Measurements from ENCODE around the gene MCIDAS. TPM values are rescaled to one million over a fixed set of nuclear protein-coding genes. Genes with fewer than 3 reads are reported as not detected.

Gene MCIDAS
- total RNA-seq, 1 donor from 2014 or later: not detected

DNA sequence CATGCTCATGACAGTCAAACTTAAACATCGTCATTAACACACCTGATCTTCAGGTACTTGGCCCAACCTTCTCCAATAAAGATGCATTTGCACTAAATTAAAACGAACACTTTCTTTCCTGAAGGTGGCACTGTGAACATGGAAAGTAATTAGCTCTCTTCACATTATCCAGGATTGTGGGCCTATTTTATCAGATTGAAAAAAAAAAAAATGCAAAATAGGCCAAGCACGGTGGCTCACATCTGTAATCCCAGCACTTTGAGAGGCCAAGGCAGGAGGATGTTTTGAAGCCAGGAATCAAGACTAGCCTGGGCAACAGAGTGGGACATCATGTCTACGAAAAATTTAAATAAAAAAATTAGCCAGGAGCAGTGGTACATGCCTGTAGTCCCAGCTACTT, 39.7 kb downstream of the MCIDAS start:
- Mint-ChIP-seq H3K27ac (ENCODE audit: unreplicated experiment) (no peak overlapping the region), H3K27me3 (ENCODE audit: unreplicated experiment) (no peaks in the 10 kb centered on the region), H3K9me3 (ENCODE audit: unreplicated experiment) (peaks cover 2% of the 10 kb centered on the region), H3K4me1 (ENCODE audit: low read depth, unreplicated experiment) (no peaks in the 10 kb centered on the region), H3K36me3 (ENCODE audit: unreplicated experiment) (no peaks in the 10 kb centered on the region), H3K4me3 (ENCODE audit: unreplicated experiment) (no peak overlapping the region)
- TF ChIP-seq, protein P1, sequence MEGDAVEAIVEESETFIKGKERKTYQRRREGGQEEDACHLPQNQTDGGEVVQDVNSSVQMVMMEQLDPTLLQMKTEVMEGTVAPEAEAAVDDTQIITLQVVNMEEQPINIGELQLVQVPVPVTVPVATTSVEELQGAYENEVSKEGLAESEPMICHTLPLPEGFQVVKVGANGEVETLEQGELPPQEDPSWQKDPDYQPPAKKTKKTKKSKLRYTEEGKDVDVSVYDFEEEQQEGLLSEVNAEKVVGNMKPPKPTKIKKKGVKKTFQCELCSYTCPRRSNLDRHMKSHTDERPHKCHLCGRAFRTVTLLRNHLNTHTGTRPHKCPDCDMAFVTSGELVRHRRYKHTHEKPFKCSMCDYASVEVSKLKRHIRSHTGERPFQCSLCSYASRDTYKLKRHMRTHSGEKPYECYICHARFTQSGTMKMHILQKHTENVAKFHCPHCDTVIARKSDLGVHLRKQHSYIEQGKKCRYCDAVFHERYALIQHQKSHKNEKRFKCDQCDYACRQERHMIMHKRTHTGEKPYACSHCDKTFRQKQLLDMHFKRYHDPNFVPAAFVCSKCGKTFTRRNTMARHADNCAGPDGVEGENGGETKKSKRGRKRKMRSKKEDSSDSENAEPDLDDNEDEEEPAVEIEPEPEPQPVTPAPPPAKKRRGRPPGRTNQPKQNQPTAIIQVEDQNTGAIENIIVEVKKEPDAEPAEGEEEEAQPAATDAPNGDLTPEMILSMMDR (IDR thresholded peaks at IDR 0.05; ENCODE audit: partially characterized antibody, unreplicated experiment): no peak
- no peak for DNase-seq

DNA sequence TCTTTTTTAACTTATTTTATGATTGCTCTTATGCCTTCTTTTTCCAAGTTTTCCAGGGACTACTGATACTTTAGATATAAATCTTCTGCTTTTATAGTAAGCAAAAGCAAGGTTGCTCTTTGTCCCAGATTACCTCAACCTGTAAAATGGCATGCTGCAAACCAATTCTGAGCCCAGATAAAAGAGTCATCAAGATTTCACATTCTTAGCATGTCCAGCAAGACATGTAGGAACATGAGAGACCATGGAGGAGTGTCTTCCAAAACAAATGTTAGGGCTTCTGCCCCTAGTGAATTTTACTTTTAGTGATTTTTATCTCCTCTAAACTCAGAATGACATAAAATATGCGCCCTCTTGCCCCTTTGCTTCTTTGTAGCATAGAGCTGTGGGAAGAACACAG, 47.1 kb downstream of the MCIDAS start:
- peaks cover 7% of the 10 kb centered on the region for H3K4me1 Mint-ChIP-seq (ENCODE audit: low read depth, unreplicated experiment)
- H3K27ac Mint-ChIP-seq (ENCODE audit: unreplicated experiment): no peak overlapping the region
- peaks cover 1% of the 10 kb centered on the region for H3K27me3 Mint-ChIP-seq (ENCODE audit: unreplicated experiment)
- H3K9me3 Mint-ChIP-seq (ENCODE audit: unreplicated experiment): peaks cover 4% of the 10 kb centered on the region
- TF ChIP-seq, protein P1 (IDR thresholded peaks at IDR 0.05; ENCODE audit: partially characterized antibody, unreplicated experiment): no peak
- no peaks in the 10 kb centered on the region for H3K36me3 Mint-ChIP-seq (ENCODE audit: unreplicated experiment)
- H3K4me3 Mint-ChIP-seq (ENCODE audit: unreplicated experiment): no peak overlapping the region
- DNase-seq: no peak

DNA sequence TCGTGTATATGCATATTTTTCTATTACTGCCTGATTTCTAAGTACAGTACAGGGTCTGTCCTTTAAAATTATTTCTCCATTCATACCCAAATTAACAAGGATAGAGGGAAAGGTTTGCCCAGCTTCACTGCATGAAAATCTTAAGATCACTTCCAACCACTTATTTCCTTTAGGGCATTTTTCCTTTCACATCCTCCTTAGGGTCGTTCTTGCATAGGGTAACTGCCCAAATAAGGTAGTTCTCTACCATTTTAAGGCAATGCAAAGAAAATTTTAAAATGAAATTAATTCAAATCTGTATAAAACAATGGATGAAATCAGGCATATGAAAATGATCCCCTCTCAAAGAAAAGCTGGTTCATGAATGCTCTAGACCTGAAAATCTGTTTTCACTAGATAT, 50.0 kb downstream of the MCIDAS start:
- TF ChIP-seq, protein P1 (IDR thresholded peaks at IDR 0.05; ENCODE audit: partially characterized antibody, unreplicated experiment): no peak
- Mint-ChIP-seq H3K27ac (ENCODE audit: unreplicated experiment) (no peak overlapping the region), H3K4me1 (ENCODE audit: low read depth, unreplicated experiment) (peaks cover 20% of the 10 kb centered on the region), H3K4me3 (ENCODE audit: unreplicated experiment) (peak overlapping the region; percentile 81), H3K9me3 (ENCODE audit: unreplicated experiment) (peaks cover 11% of the 10 kb centered on the region), H3K27me3 (ENCODE audit: unreplicated experiment) (peaks cover 5% of the 10 kb centered on the region), H3K36me3 (ENCODE audit: unreplicated experiment) (no peaks in the 10 kb centered on the region)
- no peak for DNase-seq

DNA sequence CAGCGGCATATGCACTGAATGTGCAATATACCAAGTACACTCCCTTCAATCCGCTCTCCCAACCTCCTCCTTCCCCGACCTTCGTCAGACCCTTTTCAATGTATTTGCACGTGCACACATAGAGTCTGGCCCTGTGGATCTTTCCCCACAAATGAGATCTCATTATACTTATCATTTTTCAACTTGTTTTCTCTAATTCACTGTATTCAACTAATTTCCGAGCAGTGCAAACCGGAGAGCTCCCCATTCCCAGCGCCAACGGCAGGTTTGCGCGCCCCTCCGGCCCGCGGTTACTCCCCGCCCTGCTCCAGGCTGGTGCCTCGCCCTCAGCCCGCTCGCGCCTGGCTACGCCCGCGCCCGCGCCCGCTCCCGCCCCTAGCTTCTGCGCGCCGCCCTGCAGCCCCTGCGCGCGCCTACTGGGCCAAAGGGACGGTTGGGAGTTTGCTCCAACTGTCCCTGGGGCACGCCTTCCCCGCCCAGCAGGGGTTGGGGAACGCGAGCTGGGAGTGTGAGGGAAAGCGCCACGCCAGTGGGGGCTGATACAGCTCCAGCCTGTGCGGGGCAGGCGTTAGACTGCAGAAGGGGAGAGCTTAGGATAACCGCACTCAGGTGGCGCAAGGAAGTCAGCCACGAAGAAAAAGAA, 50.8 kb downstream of the MCIDAS start:
- Mint-ChIP-seq H3K4me1 (ENCODE audit: low read depth, unreplicated experiment) (peaks cover 20% of the 10 kb centered on the region), H3K9me3 (ENCODE audit: unreplicated experiment) (peaks cover 12% of the 10 kb centered on the region), H3K4me3 (ENCODE audit: unreplicated experiment) (peak overlapping the region; percentile 81), H3K36me3 (ENCODE audit: unreplicated experiment) (no peaks in the 10 kb centered on the region), H3K27ac (ENCODE audit: unreplicated experiment) (peak overlapping the region; percentile 19), H3K27me3 (ENCODE audit: unreplicated experiment) (peaks cover 5% of the 10 kb centered on the region)
- TF ChIP-seq, protein P1 (IDR thresholded peaks at IDR 0.05; ENCODE audit: partially characterized antibody, unreplicated experiment): peak; percentile 38
- peak; percentile 79 for DNase-seq

DNA sequence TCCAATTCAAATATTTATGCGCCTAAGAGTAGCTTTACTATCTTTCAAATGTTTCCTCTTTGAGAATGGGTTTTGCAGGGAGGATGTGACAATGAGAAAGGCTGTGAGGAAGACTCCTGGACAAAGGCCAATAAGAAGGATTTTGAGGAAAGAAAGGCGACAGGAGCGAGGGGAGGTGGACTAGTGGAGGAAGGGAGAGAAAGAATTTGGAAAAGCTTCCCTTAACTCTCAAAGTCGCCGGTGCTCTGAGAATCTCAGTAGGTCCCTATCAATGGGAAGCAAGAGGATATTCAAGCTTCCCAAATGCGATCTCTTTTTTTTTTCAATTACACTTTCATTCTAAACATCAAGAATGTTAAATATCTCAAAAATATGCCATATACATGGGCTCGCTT, 51.3 kb downstream of the MCIDAS start:
- peaks cover 20% of the 10 kb centered on the region for H3K4me1 Mint-ChIP-seq (ENCODE audit: low read depth, unreplicated experiment)
- peaks cover 5% of the 10 kb centered on the region for H3K27me3 Mint-ChIP-seq (ENCODE audit: unreplicated experiment)
- H3K4me3 Mint-ChIP-seq (ENCODE audit: unreplicated experiment): peak overlapping the region; percentile 81
- no peak overlapping the region for H3K27ac Mint-ChIP-seq (ENCODE audit: unreplicated experiment)
- H3K9me3 Mint-ChIP-seq (ENCODE audit: unreplicated experiment): peaks cover 12% of the 10 kb centered on the region
- TF ChIP-seq, protein P1 (IDR thresholded peaks at IDR 0.05; ENCODE audit: partially characterized antibody, unreplicated experiment): no peak
- no peak for DNase-seq
- no peaks in the 10 kb centered on the region for H3K36me3 Mint-ChIP-seq (ENCODE audit: unreplicated experiment)
